Spleen (tissue), 7 donors: ENCODE results near the gene ZNF225.

ENCODE experiments used
- POLR2A ChIP-seq, 3 donors: fragments of 450-650 bp; IDR thresholded peaks; one replicate each; pipeline ENCODE4 v1.5.1; 2017; ENCODE audit warnings: antibody characterized with exemption in 3 of 3, mild to moderate bottlenecking in 1 of 3
- POLR2AphosphoS5 ChIP-seq, 3 donors: sonication (generic); formaldehyde crosslinking; IDR thresholded peaks; one replicate each; pipeline ENCODE4 v1.5.1; 2017; ENCODE audit warnings: antibody characterized with exemption in 3 of 3
- TF ChIP-seq, protein P1 (sequence below), 11 experiments: fragments of 200-600 bp in 7 of 11; fragments of 450-650 bp in 4 of 11; sonication (generic) in 4 of 11; IDR thresholded peaks in 8 of 11; conservative IDR thresholded peaks in 3 of 11; 1 replicate in 7 of 11; 2 replicates in 4 of 11; pipeline versions ENCODE4 v1.4.0 to v1.8.0; 2016 to 2021; ENCODE audit warnings: antibody characterized with exemption in 11 of 11, inconsistent platforms in 4 of 11, mild to moderate bottlenecking in 1 of 11
- donor health status: DM: no; HTN: no; CAD: no; lungs with moderate emphysema.
- donor health status: DM: no; HTN: no; CAD: no.
- donor health status: DM: no; HTN: no; CAD: no.

DNA sequence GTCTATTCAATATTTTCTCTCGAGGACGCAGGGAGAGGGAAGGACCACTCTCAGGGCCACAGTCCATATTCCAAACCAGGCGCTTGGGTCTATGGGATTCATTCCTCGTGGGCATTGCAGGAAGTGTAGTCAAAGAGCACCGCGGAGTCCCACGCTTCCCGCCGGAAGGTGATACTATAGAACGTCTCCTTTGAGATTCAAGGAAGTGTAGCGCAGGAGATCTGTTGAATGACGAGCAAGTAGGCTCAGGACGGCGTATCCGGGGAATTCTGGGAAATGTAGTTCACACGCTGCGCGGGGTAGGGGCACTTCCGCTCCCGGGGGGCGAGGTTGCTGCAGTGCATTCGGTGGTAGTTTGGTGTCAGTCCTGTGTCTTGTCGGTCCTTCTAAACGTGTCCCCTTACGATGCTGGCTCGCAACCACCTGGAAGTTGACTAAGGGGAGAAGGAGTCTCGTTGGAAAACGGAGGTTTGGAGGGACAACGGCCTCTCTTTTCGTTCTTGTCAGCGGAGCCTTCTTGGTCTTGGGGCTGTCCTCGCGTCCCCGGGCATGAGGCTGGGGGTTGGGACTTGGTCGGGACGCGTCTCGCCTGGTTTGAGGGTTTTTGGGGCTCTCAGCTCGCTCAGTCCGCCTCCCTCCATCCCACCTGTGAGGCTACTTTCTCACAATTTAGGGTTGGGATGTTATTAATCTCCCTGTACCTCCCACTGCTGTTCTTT lies 41.2 kb upstream of the ZNF225 start, which contains the start of gene ZNF284:
- TF ChIP-seq, protein P1, sequence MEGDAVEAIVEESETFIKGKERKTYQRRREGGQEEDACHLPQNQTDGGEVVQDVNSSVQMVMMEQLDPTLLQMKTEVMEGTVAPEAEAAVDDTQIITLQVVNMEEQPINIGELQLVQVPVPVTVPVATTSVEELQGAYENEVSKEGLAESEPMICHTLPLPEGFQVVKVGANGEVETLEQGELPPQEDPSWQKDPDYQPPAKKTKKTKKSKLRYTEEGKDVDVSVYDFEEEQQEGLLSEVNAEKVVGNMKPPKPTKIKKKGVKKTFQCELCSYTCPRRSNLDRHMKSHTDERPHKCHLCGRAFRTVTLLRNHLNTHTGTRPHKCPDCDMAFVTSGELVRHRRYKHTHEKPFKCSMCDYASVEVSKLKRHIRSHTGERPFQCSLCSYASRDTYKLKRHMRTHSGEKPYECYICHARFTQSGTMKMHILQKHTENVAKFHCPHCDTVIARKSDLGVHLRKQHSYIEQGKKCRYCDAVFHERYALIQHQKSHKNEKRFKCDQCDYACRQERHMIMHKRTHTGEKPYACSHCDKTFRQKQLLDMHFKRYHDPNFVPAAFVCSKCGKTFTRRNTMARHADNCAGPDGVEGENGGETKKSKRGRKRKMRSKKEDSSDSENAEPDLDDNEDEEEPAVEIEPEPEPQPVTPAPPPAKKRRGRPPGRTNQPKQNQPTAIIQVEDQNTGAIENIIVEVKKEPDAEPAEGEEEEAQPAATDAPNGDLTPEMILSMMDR (IDR thresholded peaks at IDR 0.05 in 8 of 11, conservative IDR thresholded peaks at IDR 0.05 in 3 of 11), result no peak
- TF ChIP-seq POLR2A (IDR thresholded peaks at IDR 0.05) (no peak), POLR2AphosphoS5 (IDR thresholded peaks at IDR 0.05) (peak; percentile 54 to 88 (median 84))
